Loucy (cell line): Measurements from ENCODE around the gene JAG2.

Experiments
- H2AFZ ChIP-seq: fragments of 200-600 bp; sonication (generic); 2 replicates; pipeline ENCODE4 v1.6.0; 2016; ENCODE audit warnings: antibody characterized with exemption, mild to moderate bottlenecking, low read length, moderate library complexity
- H3F3A ChIP-seq: fragments of 200-600 bp; 2 replicates; pipeline ENCODE4 v1.6.0; 2016; ENCODE audit warnings: antibody characterized with exemption, low read depth, mild to moderate bottlenecking
- H3K27me3 ChIP-seq: fragments of 200-600 bp; sonication (generic); 2 replicates; pipeline ENCODE4 v1.6.1; 2014; ENCODE audit warnings: low read length, mild to moderate bottlenecking; ENCODE audit not compliant: insufficient read depth, poor library complexity, severe bottlenecking
- H3K36me3 ChIP-seq: fragments of 200-600 bp; sonication (generic); 2 replicates; pipeline ENCODE4 v1.6.1; 2016; ENCODE audit warnings: low read length; ENCODE audit not compliant: insufficient read depth
- H3K4me1 ChIP-seq: fragments of 200-600 bp; sonication (generic); 2 replicates; pipeline ENCODE4 v1.5.1; 2014; ENCODE audit warnings: low read length, mild to moderate bottlenecking; ENCODE audit not compliant: insufficient read depth, poor library complexity, severe bottlenecking
- H3K4me2 ChIP-seq: fragments of 200-600 bp; sonication (generic); 2 replicates; pipeline ENCODE4 v1.6.0; 2014; ENCODE audit warnings: antibody characterized with exemption, low read length, low read depth, mild to moderate bottlenecking; ENCODE audit not compliant: poor library complexity, severe bottlenecking
- H3K4me3 ChIP-seq: fragments of 200-600 bp; sonication (generic); 2 replicates; pipeline ENCODE4 v1.5.1; 2014; ENCODE audit warnings: low read length, mild to moderate bottlenecking, mixed read lengths; ENCODE audit not compliant: poor library complexity, severe bottlenecking
- H3K79me2 ChIP-seq: fragments of 200-600 bp; sonication (generic); 2 replicates; pipeline ENCODE4 v1.6.1; 2014; ENCODE audit warnings: low read length; ENCODE audit not compliant: insufficient read depth
- H3K9ac ChIP-seq: fragments of 200-600 bp; sonication (generic); 2 replicates; pipeline ENCODE4 v1.6.0; 2014; ENCODE audit warnings: mild to moderate bottlenecking, low read depth, low read length, moderate library complexity; ENCODE audit not compliant: poor library complexity, severe bottlenecking
- H3K9me2 ChIP-seq: fragments of 200-600 bp; sonication (generic); replicated peaks from 2 replicates; pipeline ENCODE4 v1.6.1; 2016; ENCODE audit warnings: low read depth, low read length, mixed read lengths
- H3K9me3 ChIP-seq: fragments of 200-600 bp; sonication (generic); 2 replicates; pipeline ENCODE4 v1.6.1; 2014; ENCODE audit warnings: mild to moderate bottlenecking, antibody characterized with exemption, low read length, low read depth; ENCODE audit not compliant: insufficient read depth
- H4K20me1 ChIP-seq: fragments of 200-600 bp; sonication (generic); 2 replicates; pipeline ENCODE4 v1.6.0; 2014; ENCODE audit warnings: antibody characterized with exemption, low read length, mild to moderate bottlenecking; ENCODE audit not compliant: insufficient read depth, poor library complexity, severe bottlenecking
- EZH2phosphoT487 ChIP-seq: fragments of 200-600 bp; IDR thresholded peaks from 2 replicates; pipeline ENCODE4 v1.6.1; 2018; ENCODE audit warnings: antibody characterized with exemption, mild to moderate bottlenecking, moderate library complexity, borderline replicate concordance
- TF ChIP-seq, protein P1 (sequence below): fragments of 200-600 bp; sonication (generic); conservative IDR thresholded peaks from 2 replicates; pipeline ENCODE4 v1.5.1; 2014; ENCODE audit warnings: mild to moderate bottlenecking, antibody characterized with exemption, low read length

JAG2 gene

DNA sequence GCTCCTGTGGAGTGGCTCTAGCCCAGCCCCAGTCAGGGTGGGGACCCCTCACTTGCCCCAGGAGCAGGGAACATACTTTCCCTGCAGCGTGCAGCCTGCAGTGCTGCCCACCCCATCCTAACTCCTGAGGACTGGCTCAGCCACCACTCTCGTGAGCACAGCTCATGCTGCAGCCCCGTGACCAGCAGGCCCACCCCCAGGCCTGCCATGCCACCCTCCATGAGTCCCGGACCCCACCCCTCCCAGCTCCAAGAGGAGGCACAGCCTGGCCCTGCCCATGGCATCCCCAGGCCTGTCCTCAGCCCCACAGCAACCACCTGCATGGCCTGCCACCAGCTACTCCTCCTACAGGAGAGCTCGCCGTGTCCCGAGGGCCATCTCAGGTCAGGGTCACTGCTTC is 3.9 kb upstream of the JAG2 start:
- Histone ChIP-seq H3F3A (no peaks in the 10 kb centered on the region), H3K79me2 (peaks cover 20% of the 10 kb centered on the region; the same call in 1 of the 2 replicates), H3K4me1 (peaks cover 42% of the 10 kb centered on the region), H3K9ac (no peak overlapping the region), H3K9me3 (no peaks in the 10 kb centered on the region), H3K9me2 (no peaks in the 10 kb centered on the region), H3K36me3 (no peaks in the 10 kb centered on the region), H3K4me2 (no peak overlapping the region), H3K4me3 (no peak overlapping the region), H4K20me1 (peaks cover 5% of the 10 kb centered on the region), H2AFZ (no peak overlapping the region), H3K27me3 (no peaks in the 10 kb centered on the region)
- no peak for TF ChIP-seq EZH2phosphoT487
- TF ChIP-seq, protein P1, sequence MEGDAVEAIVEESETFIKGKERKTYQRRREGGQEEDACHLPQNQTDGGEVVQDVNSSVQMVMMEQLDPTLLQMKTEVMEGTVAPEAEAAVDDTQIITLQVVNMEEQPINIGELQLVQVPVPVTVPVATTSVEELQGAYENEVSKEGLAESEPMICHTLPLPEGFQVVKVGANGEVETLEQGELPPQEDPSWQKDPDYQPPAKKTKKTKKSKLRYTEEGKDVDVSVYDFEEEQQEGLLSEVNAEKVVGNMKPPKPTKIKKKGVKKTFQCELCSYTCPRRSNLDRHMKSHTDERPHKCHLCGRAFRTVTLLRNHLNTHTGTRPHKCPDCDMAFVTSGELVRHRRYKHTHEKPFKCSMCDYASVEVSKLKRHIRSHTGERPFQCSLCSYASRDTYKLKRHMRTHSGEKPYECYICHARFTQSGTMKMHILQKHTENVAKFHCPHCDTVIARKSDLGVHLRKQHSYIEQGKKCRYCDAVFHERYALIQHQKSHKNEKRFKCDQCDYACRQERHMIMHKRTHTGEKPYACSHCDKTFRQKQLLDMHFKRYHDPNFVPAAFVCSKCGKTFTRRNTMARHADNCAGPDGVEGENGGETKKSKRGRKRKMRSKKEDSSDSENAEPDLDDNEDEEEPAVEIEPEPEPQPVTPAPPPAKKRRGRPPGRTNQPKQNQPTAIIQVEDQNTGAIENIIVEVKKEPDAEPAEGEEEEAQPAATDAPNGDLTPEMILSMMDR = no peak

DNA sequence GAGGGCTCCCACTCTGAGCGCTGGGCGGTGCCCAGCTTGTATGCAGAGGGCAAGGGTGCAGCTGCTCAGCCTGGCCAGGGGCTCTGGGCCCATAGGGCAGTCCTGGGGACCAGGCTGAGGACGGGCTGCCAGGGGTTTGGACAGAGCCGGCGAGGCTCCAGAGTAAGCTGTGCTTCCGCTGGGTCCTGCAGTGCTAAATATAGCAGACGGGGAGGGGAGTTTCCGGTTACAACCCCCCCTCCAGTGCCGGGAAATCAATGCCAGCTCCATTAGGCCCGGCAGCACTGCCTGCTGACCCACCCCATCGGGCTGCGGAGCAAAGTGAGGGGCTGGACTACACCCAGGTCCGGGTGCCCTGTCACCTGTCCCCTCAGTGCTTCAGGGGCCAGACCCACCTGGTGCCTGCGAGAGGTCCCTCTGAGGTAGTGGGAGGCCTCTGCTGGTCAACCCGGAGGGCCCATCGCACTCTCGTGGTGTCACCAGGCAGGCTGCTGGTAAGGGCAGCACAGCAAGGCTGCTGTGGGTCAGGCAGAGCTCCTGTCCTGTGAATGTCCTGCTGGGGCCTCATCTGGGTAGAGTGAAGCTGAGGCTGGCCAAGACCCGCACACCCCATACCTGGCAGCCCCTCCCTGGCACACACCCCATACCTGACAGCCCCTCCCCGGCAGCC is 2.6 kb upstream of the JAG2 start:
- H3K36me3 ChIP-seq = no peaks in the 10 kb centered on the region
- no peak for TF ChIP-seq EZH2phosphoT487
- TF ChIP-seq, protein P1 = no peak
- H3K4me2 ChIP-seq = no peak overlapping the region
- H3K79me2 ChIP-seq = peaks cover 17% of the 10 kb centered on the region; the same call in 1 of the 2 replicates
- no peak overlapping the region for H3K9ac ChIP-seq
- no peaks in the 10 kb centered on the region for H3K27me3 ChIP-seq
- H2AFZ ChIP-seq = no peak overlapping the region
- H4K20me1 ChIP-seq = peaks cover 5% of the 10 kb centered on the region
- H3K9me2 ChIP-seq = no peaks in the 10 kb centered on the region
- H3K4me1 ChIP-seq = peaks cover 30% of the 10 kb centered on the region
- H3K4me3 ChIP-seq = no peak overlapping the region
- H3F3A ChIP-seq = no peaks in the 10 kb centered on the region
- no peaks in the 10 kb centered on the region for H3K9me3 ChIP-seq

DNA sequence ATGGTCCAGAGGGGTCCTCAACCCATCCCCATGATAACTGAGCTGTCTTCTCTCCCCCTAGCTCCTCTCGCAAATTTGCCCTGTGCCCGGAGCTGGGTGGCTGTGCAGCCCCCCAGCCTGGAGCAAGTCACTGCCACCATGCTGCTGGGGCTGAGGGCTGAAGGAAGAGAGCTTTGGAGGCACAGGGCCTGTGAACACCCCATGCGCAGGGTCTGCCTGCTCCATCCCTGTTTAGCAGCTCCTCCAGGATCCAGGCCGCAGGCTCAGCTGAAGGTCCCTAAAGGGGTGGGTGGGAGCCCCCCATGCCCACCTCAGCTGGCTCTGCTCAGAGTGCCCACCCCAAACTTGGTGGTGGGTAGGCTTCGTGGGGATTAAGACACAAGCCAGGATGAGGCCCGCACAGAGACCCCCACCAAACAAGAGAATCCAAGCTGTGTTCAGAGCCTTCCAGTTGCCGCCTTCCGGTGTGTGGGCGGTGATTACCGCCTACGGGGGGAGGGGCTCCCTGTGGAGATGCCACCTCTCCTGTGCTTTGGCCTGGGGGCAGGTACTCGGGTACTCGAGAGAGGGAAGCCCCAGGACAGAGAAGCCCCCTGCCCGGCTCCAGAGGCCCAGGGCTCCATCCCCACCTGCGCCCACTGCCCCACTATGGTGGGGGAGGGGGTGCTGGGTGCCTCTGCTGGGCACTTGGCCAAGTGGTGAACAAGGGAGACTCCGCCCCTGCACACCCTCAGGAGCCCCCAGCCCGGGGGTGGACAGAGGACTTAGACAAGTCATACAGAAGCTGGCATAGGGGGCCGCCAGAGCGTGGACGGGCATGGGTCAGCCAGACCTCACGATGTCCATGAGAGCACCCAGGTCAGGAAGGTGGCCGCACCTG is 1.4 kb upstream of the JAG2 start:
- H3K4me2 ChIP-seq = no peak overlapping the region
- no peaks in the 10 kb centered on the region for H3F3A ChIP-seq
- H2AFZ ChIP-seq = no peak overlapping the region
- peaks cover 5% of the 10 kb centered on the region for H4K20me1 ChIP-seq
- no peaks in the 10 kb centered on the region for H3K9me2 ChIP-seq
- H3K79me2 ChIP-seq = peaks cover 10% of the 10 kb centered on the region; the same call in 1 of the 2 replicates
- peaks cover 24% of the 10 kb centered on the region for H3K4me1 ChIP-seq
- H3K4me3 ChIP-seq = no peak overlapping the region
- H3K9ac ChIP-seq = no peak overlapping the region
- no peaks in the 10 kb centered on the region for H3K9me3 ChIP-seq
- no peaks in the 10 kb centered on the region for H3K27me3 ChIP-seq
- TF ChIP-seq, protein P1 = no peak
- TF ChIP-seq EZH2phosphoT487 = no peak
- H3K36me3 ChIP-seq = no peaks in the 10 kb centered on the region
